NCI-H1105 (cell line): ENCODE results near the gene GLYR1.

Experiments
- DNase-seq: peaks from one replicate; lab custom pipeline; 2025; lab: John Stamatoyannopoulos, UW

The GLYR1 gene

DNA sequence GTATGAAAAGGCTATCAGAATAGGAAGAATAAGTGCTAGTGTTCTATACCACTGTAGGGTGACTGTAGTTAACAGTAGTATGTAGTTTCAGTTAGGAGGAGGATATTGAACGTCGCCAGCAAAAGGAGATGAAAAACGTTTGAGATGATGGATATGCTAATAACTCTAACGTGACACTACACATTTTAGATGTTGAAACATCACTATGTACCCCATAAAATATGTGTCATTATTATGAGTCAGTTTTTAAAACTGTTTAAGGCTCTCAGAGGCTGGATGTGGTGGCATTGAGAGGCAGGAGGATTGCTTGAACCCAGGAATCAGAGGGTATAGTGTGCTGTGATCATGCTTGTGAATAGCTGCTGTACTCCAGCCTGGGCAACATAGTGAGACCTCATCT lies 32.0 kb upstream of the GLYR1 start:
- no peak for DNase-seq

DNA sequence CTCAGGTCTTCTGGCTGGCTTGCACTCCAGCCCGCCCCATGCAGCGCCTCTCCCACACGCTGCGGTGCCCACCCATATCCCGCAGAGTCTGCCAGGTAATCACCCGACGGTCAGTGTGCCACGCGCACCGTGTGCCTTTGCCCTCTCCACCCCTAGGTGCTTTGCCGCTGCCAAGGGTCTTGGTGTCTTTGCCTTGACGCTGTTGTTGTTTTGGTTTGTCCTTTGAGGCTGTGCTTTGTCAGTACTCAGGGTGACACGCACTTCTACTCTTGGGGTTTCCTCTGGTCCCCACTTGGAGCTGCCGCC lies 30.2 kb upstream of the GLYR1 start:
- DNase-seq = no peak

DNA sequence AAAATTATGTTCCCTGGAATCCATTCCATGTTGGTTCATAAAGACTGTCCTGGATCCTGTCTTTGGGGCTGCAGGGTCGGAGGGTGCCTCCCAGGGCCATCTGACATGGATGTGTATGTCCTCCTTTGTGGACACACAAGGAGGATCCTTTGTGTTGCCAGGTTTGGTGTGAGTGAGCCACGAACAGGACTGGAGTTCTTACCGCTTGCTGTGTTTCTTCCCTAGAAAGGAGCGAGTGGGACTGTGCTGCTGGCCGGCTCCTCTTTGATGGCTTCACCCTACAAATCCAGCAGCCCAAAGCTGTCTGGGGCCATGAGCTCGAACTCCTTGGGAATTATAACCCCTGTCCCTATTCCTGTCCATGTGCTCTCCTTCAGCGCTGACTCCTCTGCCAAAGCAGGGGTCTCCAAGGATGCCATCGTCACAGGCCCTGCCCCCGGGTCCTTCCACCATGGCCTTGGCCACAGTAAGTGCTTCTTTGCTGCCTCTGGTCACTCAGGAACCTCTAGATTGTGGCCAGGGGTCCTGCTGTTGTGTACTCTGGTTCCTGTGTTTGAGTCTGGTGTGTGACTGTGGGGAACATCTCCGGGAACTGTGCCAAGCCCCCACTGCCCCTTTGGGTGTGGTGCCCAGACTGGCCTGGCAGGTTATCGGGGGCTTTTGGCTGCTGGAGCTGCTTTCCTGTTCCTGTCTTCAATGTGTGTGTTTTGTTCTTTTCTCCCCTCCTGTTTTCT lies 29.7 kb upstream of the GLYR1 start:
- no peak for DNase-seq

DNA sequence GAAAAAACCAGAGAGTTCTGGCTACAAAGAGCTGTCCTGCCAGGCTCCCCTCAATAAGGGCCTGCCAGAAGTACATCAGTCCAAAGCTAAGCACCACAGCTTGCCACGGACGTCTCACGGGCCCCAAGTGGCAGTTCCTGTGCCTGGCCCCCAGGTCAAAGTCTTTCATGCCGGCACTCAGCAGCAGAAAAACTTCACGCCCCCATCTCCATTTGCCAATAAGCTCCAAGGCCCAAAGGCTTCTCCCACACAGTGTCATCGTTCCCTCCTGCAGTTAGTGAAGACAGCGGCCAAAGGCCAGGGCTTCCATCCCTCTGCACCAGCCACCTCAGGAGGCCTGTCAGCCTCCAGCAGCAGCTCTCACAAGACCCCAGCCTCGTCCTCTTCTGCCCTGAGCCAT lies 27.6 kb upstream of the GLYR1 start:
- no peak for DNase-seq

DNA sequence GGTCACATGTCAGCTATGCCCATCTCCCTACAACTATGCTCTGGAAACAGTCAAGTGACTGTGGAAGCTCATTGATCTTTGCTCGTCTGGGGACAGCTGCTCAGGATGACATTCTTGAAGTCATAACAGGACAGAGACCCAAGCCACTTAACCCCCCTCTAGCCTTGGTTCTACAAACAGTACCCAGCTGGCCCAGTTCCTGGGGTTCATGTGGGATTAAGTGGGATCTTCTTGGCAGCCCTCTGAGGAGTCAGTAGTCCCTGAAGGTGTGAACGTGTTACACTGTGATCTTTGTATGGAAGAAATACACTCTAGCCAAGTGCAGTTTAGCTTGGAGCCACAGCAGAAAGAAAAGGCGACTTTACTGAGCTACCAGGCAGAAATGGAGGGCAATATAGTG lies 26.0 kb upstream of the GLYR1 start:
- DNase-seq = no peak

DNA sequence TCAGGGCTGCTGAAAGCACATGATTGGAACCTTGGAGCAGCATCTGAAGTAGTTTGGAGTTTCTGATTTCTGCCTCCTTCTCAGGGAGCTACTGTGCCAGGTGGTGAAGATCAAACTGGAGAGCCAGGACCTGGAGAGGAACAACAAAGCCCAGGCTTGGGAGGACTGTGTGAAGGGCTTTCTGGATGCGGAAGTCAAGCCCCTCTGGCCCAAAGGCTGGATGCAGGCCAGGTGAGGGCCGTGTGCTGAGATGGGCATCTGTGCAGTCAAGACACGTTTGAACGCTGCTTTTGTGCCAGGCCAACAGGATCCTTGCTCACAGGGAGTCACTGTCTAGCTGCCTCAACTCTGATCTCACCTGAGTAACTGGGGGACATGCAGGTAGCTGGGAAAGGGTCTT lies 24.0 kb upstream of the GLYR1 start:
- no peak for DNase-seq

DNA sequence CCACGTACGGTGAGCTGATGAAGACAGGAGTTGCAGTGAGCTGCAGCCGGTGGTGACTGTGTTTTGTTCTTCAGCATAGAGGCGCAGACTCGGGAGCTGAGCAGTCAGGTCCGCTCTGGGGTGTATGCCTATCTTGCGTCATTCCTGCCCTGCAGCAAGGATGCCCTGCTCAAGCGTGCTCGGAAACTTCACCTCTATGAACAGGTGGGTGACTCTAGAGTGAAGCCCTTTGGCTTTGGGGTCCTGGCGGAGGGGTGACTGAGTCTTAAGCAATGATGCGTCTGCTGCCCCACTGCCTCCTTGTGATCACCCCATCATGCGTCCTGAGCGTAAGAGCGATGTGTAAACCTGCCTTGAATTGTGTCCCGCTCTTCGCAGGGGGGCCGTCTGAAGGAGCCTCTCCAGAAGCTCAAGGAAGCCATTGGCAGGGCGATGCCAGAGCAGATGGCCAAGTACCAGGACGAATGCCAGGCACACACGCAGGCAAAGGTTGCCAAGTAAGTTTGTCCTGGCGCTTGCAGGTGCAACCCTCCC lies 23.1 kb upstream of the GLYR1 start:
- no peak for DNase-seq

DNA sequence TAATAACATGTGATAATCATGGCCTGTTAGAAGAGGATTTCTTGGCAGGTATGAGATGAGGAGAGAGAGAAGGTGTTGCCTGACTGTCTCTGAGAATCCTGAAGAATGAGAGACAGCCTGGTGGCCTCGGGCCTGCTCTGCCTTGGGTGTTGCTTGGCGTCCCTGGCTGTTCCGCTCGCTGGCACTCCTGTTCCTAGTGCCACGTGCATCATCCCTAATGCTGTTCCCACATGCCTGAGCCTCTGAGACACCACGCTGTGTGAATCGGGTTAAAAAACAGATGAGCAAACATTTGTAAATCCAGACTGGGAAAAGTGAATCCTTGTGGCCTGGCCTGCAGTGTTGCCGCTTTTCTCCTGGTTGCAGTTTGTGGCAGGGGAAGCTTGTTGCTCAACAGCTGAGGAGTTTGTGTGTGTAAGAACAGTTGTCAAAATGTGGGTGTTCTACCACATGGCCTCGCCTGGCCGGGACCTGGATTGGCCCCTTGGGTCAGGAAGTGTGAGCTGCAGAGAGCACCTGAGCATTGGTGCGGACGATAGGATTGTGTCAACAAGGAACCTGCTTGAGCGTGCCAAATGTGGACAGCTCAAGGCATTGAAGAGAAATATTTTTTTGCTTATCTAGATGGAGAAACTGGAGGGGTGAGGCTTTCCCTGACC lies 22.2 kb upstream of the GLYR1 start:
- DNase-seq = no peak

DNA sequence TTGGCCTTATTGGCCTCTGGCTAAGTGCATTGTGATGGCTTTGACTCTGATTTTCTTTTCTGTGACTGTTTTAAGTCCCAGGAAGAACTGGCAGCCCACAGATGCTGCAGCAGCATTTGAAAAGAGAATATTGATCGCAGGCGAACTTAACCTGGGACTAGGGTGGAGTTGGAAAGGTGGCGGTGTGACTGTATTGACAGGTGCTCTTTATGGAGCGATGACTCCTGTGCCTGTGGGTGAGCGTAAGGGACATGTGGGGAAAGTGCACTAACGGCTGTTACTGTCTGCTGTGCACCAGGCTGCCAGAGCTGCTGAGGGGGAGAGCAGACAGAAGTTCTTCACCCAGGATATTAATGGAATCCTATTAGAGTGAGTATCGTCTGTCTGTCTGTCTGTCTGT lies 21.4 kb upstream of the GLYR1 start:
- DNase-seq = no peak

DNA sequence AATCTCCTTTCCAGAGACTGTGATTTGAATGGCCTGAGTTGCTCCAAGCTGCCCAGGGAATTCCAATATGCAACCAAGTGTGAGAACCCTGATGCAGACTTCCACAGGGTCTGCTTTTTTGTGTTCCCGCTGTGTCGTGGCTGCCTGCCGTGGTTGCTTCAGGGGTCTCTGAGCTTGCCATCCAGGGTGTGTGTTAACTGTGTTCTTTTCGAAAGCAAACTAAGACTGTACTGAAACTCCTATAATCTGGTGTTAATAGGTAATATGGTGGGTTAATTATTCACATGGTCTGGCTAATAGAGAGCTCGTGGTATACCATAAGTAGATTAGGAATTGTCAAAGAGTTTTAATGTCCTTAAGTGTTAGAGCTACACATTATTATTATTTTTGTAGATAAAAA lies 20.9 kb upstream of the GLYR1 start:
- no peak for DNase-seq

DNA sequence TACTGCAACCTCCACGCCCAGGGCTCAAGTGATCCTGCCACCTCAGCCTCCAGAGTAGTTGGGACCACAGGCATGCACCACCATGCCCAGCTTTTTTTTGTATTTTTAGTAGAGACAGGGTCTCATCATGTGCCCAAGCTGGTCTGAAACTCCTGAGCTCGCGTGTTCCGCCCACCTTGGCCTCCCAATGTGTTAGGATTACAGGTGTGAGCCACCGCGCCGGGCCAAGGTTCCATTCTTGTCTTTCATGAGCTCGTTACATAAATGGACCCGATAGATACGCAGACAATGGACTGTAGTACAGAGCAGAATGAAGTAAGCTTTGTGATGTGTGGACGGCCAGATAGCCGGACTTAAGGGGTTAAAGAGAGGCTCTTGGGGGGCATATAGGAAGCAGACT lies 19.5 kb upstream of the GLYR1 start:
- DNase-seq = no peak

DNA sequence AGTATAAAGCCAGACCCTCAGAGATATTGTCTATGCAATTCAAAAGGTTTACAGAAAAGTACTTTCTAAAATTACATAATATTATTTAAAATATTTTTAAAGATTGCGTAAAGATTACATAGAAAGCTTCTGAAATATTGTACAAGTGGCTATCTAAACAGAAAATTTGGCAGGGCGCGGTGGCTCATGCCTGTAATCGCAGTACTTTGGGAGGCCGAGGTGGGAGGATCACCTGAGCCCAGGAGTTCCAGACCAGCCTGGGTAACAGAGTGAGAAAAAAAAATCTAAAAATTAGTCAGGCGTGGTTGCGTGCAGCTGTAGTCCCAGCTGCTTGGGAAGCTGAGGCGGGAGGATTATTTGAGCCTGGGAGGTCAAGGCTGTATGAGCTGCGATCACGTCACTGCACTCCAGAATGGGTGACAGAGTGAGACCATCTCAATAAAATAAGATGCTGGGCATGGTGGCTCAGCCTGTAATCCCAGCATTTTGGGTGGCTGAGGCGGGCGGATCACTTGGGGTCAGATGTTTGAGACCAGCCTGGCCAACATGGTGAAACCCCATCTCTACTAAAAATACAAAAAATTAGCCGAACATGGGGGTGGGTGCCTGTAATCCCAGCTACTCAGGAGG lies 18.3 kb upstream of the GLYR1 start:
- DNase-seq = no peak

DNA sequence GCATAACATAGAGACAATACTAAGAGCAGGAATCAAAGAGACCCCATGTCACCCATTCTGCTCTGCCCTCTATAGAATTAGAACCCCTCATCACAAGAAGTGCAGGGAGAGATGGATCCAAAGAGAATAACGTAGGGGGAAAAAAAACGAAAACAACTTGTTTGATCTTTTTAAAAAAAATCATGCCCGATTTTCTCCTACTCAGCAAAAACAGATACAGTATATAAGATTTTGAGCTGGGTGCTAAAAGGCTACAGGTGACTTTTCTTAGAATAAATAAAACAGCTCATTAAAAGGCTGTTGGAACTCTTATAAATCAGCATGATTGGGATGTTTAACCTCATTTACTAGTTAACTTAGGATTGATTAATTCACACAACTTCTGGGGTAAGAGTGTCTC lies 17.6 kb upstream of the GLYR1 start:
- DNase-seq = no peak

DNA sequence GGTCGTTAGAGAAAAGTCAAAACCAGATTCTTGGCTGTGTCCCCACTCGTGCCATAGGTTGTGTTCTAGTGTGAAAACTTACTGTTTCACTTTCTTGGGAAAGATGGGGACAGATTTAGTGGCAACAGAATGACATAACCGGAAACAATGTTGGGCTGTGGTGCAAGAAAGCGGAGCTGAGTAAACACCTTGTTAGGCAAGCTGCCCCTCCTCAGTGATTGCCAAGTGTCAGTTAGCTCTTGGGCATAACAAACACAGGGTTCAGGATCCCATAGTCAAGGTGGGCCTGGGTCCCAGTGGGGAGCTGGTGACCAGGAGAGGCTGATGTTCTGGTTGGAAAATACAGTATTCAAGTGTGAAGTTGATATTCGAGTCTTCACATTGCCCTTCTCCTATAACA lies 15.6 kb upstream of the GLYR1 start:
- no peak for DNase-seq

DNA sequence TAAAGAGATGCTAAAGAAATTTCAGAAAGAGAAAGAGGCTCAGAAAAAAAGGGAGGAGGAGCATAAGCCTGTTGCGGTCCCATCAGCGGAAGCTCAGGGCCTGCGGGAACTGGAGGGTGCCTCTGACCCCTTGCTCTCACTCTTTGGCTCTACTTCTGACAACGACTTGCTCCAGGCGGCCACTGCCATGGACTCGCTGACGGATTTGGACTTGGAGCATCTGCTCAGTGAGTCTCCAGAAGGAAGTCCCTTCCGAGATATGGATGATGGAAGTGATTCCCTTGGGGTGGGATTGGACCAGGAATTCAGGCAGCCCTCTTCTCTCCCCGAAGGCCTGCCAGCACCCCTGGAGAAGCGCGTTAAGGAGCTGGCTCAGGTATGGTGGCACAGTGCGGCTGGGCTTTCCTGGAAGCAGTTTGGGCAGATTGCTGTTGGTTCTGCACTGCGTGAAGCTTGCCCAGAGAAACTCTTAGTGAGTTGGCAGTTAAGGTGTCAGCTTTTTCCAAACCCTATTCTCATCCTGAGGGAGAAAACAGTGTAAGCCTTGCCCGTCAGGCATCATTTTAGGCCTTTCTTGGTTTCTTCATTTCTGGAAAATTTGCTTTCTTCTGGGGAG lies 13.7 kb upstream of the GLYR1 start:
- DNase-seq = no peak

DNA sequence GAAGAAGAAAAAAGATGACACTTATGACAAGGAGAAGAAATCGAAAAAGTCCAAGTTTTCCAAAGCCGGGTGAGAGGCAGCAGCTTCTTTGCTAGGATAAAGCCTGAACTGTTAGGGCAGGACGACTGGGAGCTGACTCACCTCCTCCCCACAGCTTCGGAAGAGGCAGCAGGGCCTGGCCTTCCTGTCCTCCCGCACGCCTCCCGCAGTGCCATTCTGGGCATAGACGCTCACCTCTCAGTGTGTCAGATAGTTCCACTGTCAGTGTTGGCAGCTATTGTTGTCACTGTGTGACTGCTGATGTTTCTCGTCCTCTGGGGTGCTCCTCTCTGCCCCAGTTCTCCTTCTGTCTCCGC lies 12.8 kb upstream of the GLYR1 start:
- DNase-seq = no peak

DNA sequence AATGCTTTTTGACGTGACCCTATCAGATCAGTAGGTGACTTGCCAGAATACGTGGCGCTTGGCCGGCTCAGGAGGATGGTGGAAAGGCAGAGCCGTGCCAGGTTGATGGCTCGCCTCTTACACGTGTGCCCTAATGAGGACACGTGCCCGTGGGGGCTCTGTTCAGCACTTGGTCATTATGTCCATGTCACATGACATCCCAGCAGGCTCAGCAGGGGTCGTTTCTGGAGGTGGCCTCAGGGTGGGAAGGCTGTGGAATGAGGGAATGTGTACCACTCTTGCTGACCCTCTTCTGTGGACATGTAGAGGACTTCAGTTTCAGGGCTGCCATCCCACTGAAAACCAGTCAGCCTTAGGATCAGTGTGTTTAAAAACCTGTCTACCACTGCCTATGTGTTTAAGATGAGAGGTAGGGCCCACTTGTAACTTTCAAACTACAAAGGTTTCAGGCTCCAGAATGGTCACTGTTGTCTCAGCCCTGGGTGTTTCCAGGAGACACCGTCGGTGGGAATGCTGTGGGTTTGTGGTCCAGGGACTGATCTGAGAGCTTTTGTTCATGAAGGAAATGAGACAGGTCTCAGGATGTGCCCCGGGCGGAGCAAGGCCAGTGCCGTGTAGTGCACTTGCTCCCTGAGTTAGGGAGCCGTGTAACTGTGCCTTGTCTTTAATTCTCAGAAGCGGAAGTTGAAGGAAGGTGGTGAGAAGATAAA lies 12.3 kb upstream of the GLYR1 start:
- no peak for DNase-seq

DNA sequence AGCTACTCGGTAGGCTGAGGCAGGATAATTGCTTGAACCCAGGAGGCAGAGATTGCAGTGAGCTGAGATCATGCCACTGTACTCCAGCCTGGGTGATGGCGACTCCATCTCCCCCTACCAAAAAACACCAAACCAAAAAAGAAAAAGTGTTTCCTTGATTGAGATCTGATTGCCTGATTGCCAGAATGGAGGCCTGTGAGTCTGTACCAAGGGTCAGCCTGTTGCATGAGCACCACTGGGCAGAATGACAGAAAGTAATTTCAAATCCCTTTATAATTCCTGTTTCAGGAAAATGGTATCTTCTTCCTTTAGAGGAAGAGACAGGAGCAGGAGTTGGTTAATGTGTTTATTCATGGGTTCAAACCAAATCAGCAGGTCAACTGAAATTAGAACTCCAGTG lies 8.7 kb upstream of the GLYR1 start:
- no peak for DNase-seq

DNA sequence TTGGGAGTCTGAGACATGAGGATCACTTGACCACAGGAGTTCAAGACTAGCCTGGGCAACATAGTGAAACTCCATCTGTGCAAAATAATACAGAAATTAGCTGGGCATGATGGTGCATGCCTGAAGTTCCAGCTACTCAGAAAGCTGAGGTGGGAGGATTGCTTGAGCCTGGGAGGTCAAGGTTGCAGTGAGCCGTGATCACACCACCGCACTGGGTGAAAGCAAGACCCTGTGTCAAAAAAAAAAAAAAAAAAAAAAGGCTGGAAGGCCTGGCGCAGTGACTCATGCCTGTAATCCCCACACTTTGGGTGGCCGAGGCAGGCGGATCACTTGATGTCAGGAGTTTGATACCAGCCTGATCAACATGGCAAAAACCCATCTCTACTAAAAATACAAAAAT lies 8.3 kb upstream of the GLYR1 start:
- no peak for DNase-seq

DNA sequence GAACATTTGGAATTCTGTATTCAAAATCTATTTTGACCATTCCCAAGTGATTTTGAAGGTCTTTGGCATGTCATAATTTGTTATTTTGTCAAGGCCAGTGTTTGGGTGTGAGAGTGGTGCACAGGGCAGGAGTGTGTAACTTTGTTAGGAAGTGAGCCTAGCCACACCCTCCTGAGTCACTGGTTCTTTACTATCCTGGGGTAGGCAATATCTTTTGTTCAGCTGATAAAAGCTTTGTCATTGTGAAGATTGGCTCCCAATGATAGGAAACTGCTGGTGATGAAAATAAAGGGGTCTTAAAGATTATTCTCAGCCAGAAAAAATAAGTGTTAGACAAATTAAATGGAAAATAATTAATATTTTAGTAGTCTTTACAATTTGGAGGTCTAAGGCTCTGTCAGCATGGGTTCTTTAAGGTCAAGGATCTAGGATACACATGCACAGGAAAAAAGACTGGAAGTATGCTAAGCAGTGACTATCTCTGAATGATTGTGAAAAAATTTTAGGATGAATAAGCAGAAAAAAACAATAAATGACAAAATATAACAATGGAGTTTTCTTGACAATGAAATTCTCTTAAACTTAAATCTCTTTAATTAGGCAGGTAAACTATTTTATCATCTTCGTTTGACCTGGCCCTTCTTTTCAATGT lies 5.3 kb upstream of the GLYR1 start:
- DNase-seq = no peak

DNA sequence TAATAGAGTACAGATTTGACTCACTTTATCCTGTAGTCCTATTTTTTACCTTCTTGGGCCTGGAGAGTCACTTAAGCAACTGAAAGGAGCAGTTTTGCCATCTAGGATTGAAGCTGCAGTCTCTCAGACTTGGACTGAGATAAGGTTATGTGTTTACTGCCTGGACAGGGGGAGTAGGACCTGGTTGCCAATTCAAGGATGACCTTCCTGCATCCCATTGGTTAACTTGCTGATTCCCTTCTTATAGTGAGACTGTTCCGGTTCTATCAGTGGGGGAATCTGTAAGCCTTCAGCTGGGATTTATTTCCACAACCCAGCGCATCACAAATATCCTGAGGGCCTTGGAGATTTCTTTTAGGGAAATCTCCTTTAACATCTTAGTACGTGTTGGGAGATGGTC lies 3.1 kb upstream of the GLYR1 start:
- DNase-seq = no peak
